ENCODE results near the gene PPP1R26. TPM values are rescaled to one million over a fixed set of nuclear protein-coding genes. Genes with fewer than 3 reads are reported as not detected.
A peak's percentile ranks its signal among the peaks of the same experiment; 100 is the strongest.
"Not testable (repeated sequence)": the region's sequence is repeated elsewhere in the genome, so short reads cannot be mapped to it uniquely, and the experiment has no call there.

Gene PPP1R26
- total and polyA plus RNA-seq, 8 donors, result 5.3 to 22.8 (median 12.9) TPM

DNA sequence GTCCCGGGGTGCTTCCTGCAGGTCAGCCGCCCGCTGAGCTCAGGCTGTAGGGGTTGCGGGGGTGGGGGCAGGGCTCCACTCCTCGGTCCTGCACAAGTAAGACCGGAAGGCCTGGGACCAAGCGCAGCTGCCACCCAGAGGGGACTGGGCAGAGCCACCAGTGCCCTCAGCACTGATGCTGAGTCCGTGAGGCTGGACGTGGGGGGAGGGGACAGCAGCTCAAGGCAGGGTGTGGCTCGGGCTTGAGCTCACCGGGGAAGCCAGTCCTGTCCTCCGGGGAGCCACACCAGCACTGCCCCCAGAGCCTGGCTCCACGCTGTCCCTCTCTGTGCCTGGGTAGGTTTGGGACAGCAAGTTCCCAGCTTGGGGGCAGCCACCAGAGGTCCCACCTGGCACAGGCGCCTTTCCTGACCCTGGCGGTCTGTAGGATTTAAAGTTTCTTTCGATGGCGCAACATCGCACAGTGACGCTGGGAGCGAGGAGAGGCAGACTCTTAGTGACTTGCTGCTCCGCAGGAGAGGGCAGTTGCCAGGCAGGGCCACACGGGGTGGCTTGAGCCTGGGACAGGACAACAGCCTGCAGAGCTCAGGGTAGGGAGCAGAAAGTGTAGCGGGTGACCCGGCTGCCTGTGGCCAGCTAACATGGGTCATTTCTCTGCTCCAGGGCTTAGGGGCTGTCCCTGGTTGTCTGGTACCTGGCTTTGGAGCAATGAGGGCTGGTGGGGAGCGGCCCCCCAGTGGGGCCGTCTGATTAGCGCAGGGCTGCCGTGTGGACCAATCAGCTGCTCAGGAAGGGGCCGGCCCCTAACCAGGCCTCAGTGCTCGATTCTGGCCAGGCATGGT is 47.4 kb downstream of the PPP1R26 start:
- WGBS, 5 donors, result 61 to 67% (median 64%) methylated on average over 22 to 30 of the region's 30 CpGs
- peaks cover 0 to 7% (median 0%) of the 10 kb centered on the region in 4 donors for H3K9me3 ChIP-seq
- intact Hi-C loops (cut with DNase I; ENCODE audit: low total_unique reads), result no loop called here
- H3K36me3 ChIP-seq, result no peaks in the 10 kb centered on the region
- no peak for TF ChIP-seq POLR2AphosphoS5 (IDR thresholded peaks at IDR 0.05)
- TF ChIP-seq, protein P1, sequence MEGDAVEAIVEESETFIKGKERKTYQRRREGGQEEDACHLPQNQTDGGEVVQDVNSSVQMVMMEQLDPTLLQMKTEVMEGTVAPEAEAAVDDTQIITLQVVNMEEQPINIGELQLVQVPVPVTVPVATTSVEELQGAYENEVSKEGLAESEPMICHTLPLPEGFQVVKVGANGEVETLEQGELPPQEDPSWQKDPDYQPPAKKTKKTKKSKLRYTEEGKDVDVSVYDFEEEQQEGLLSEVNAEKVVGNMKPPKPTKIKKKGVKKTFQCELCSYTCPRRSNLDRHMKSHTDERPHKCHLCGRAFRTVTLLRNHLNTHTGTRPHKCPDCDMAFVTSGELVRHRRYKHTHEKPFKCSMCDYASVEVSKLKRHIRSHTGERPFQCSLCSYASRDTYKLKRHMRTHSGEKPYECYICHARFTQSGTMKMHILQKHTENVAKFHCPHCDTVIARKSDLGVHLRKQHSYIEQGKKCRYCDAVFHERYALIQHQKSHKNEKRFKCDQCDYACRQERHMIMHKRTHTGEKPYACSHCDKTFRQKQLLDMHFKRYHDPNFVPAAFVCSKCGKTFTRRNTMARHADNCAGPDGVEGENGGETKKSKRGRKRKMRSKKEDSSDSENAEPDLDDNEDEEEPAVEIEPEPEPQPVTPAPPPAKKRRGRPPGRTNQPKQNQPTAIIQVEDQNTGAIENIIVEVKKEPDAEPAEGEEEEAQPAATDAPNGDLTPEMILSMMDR (IDR thresholded peaks at IDR 0.05), result no peak
- TF ChIP-seq POLR2A (IDR thresholded peaks at IDR 0.05), result no peak
- TF ChIP-seq EP300 (IDR thresholded peaks at IDR 0.05), result no peak
- no peaks in the 10 kb centered on the region for H3K4me1 ChIP-seq
- peaks cover 0 to 69% (median 8%) of the 10 kb centered on the region in 3 donors for H3K27me3 ChIP-seq
- no peak overlapping the region for H3K4me3 ChIP-seq
- DNase-seq, result peak in 1 of 2 donors; percentile 18
- no peak overlapping the region for H3K27ac ChIP-seq

DNA sequence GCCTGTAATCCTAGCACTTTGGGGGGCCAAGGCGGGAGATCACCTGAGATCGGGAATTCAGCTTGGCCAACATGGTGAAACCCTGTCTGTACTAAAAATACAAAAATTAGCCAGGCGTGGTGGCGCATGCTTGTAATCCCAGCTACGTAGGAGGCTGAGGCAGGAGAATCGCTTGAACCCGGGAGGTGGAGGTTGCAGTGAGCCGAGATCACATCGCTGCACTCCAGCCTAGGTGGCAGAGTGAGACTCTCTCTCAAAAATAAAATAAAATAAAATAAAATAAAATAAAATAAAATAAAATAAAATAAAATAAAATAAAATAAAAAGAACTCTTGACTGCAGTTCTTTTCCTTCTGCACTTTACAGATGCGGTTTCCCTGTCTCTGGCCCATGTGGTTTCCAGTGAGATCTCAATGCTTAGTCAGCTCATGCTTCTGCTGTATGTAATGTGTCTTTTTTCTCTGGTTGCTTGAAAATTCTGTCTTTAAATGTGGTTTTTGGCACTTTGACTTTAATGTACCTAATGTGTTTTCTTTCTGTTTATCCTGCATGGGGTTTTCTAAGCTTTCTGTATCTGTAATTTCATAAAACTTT is 49.4 kb downstream of the PPP1R26 start:
- 92 to 97% (median 95%) methylated on average over 10 of the region's 10 CpGs for whole genome bisulfite sequencing, 5 donors
- H3K27ac ChIP-seq; H3K4me3 ChIP-seq; intact Hi-C loops (cut with DNase I; ENCODE audit: low total_unique reads); H3K4me1 ChIP-seq; H3K36me3 ChIP-seq; H3K9me3 ChIP-seq; DNase-seq: not testable (repeated sequence)
- H3K27me3 ChIP-seq, result peaks cover 0 to 58% (median 2%) of the 10 kb centered on the region in 3 donors

DNA sequence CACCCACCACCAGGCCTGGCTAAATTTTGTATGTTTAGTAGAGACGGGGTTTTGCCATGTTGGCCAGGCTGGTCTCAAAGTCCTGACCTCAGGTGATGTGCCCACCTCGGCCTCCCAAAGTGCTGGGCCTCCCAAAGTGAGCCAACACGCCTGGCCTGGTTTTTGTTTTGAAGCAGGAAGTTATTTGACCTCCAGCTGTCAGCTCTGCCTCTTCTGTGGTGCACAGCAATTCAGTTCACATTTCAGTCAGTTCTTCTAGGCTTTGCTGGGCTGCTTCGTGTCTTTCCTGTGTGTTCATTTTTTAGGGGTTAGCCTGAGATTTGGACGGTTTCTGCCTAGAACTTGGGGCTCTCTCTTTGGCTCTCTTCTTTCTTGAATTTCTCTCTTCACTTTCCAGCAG is 50.6 kb downstream of the PPP1R26 start:
- WGBS, 5 donors, result 60 to 77% (median 69%) methylated on average over 5 of the region's 5 CpGs
- H3K4me3 ChIP-seq, result no peak overlapping the region
- H3K36me3 ChIP-seq, result no peaks in the 10 kb centered on the region
- no peak for TF ChIP-seq POLR2AphosphoS5 (IDR thresholded peaks at IDR 0.05)
- no peak for TF ChIP-seq EP300 (IDR thresholded peaks at IDR 0.05)
- TF ChIP-seq POLR2A (IDR thresholded peaks at IDR 0.05), result no peak
- TF ChIP-seq, protein P1 (IDR thresholded peaks at IDR 0.05), result no peak
- peaks cover 0 to 55% (median 0%) of the 10 kb centered on the region in 3 donors for H3K27me3 ChIP-seq
- peak in 1 of 2 donors; percentile 19 for DNase-seq
- intact Hi-C loops (cut with DNase I; ENCODE audit: low total_unique reads), result no loop called here
- H3K27ac ChIP-seq, result no peak overlapping the region
- H3K4me1 ChIP-seq, result no peaks in the 10 kb centered on the region
- peaks cover 0 to 7% (median 0%) of the 10 kb centered on the region in 4 donors for H3K9me3 ChIP-seq

DNA sequence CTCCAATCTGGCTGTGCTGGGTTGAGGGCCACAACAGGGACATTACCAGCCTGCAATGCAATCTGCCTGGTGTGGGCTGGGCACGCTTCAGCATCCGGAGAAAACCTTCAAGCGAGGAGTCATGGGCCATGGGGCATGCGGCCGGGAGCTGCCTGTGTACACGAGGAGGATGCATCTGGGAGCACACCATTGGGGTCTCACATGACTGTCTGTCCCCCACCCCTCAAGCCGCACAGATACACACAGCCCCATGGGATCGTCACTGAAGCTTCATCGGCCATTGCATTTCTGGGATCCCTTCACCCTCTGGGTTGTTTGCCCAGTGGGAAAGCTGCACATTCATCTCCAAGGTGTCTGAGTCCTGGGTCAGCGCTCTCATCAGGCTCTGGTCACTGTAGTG is 51.5 kb downstream of the PPP1R26 start:
- Histone ChIP-seq H3K4me1 (no peaks in the 10 kb centered on the region), H3K36me3 (no peaks in the 10 kb centered on the region), H3K9me3 (peaks cover 0 to 7% (median 0%) of the 10 kb centered on the region in 4 donors), H3K4me3 (no peak overlapping the region), H3K27me3 (peaks cover 0 to 53% (median 0%) of the 10 kb centered on the region in 3 donors), H3K27ac (no peak overlapping the region)
- 89 to 93% (median 91%) methylated on average over 9 to 10 of the region's 10 CpGs for WGBS, 5 donors
- intact Hi-C loops (cut with DNase I; ENCODE audit: low total_unique reads), result no loop called here
- peak in 1 of 2 donors; percentile 15 for DNase-seq
- TF ChIP-seq POLR2A (IDR thresholded peaks at IDR 0.05), result no peak
- TF ChIP-seq, protein P1 (IDR thresholded peaks at IDR 0.05), result no peak
- TF ChIP-seq EP300 (IDR thresholded peaks at IDR 0.05), result no peak
- TF ChIP-seq POLR2AphosphoS5 (IDR thresholded peaks at IDR 0.05), result no peak

Measured in stomach (tissue), 9 donors.